ENCODE data around the gene TRUB2. TPM values are rescaled to one million over a fixed set of nuclear protein-coding genes. Genes with fewer than 3 reads are reported as not detected.
A peak's percentile ranks its signal among the peaks of the same experiment; 100 is the strongest.

Gene TRUB2
- total and polyA plus RNA-seq, 2 of the 13 experiments (the other 11 are each of a cell fraction or from before 2014, with no cell fraction given), result 22.3 to 41.2 TPM

GRCh38 chr9:128275198-128276007 lies 46.8 kb downstream of the TRUB2 start, which contains the start of gene GOLGA2 (continued):
- TF ChIP-seq TSC22D2 (CRISPR knock-in tag; IDR thresholded peaks at IDR 0.05; ENCODE audit: borderline replicate concordance) (no peak), ISL2 (CRISPR knock-in tag; IDR thresholded peaks at IDR 0.05) (0 out of 2 replicates have a peak, but pooled peaks have one; percentile 7), SALL1 (CRISPR knock-in tag; IDR thresholded peaks at IDR 0.05) (no peak; the same call in 1 of the 2 replicates), KDM2A (CRISPR knock-in tag; IDR thresholded peaks at IDR 0.05; ENCODE audit: borderline replicate concordance, low read depth) (peak; percentile 28; the same call in 1 of the 2 replicates), ZNF704 (CRISPR knock-in tag; IDR thresholded peaks at IDR 0.05; ENCODE audit: borderline replicate concordance) (no peak), POLR2AphosphoS2 (IDR thresholded peaks at IDR 0.05; ENCODE audit: low read depth, low read length) (no peak), ZBTB46 (CRISPR knock-in tag; IDR thresholded peaks at IDR 0.05; ENCODE audit: borderline replicate concordance) (no peak), TCF12 (IDR thresholded peaks at IDR 0.05) (no peak), TCF12 (CRISPR knock-in tag; IDR thresholded peaks at IDR 0.05) (no peak), NFIB (CRISPR knock-in tag; IDR thresholded peaks at IDR 0.05; ENCODE audit: borderline replicate concordance) (no peak), CENPX (CRISPR knock-in tag; IDR thresholded peaks at IDR 0.05) (no peak), PBX2 (CRISPR knock-in tag; IDR thresholded peaks at IDR 0.05) (no peak), HNRNPH1 (optimal IDR thresholded peaks at IDR 0.05; ENCODE audit: low read depth, low read length) (no peak), SAFB2 (CRISPR knock-in tag; IDR thresholded peaks at IDR 0.05; ENCODE audit: borderline replicate concordance, low read depth) (no peak), IRF1 (CRISPR knock-in tag; IDR thresholded peaks at IDR 0.05; ENCODE audit: low read depth) (no peak), ZNF264 (CRISPR knock-in tag; IDR thresholded peaks at IDR 0.05) (0 out of 2 replicates have a peak, but pooled peaks have one; percentile 49), TBP (CRISPR knock-in tag; IDR thresholded peaks at IDR 0.05) (no peak), ERF (CRISPR knock-in tag; IDR thresholded peaks at IDR 0.05) (no peak), MIXL1 (CRISPR knock-in tag; IDR thresholded peaks at IDR 0.05) (no peak), ZNF720 (CRISPR knock-in tag; IDR thresholded peaks at IDR 0.05) (no peak), ZNF557 (CRISPR knock-in tag; IDR thresholded peaks at IDR 0.05) (no peak), ZNF563 (CRISPR knock-in tag; IDR thresholded peaks at IDR 0.05) (no peak), KLF16 (CRISPR knock-in tag; IDR thresholded peaks at IDR 0.05) (no peak; a peak in 1 of 4 replicates), ZNF83 (CRISPR knock-in tag; IDR thresholded peaks at IDR 0.05; ENCODE audit: borderline replicate concordance) (0 out of 2 replicates have a peak, but pooled peaks have one; percentile 16), HMG20A (CRISPR knock-in tag; IDR thresholded peaks at IDR 0.05; ENCODE audit: borderline replicate concordance) (no peak), ZNF414 (CRISPR knock-in tag; IDR thresholded peaks at IDR 0.05) (no peak)
